SW 1271 (cell line): Measurements from ENCODE around the gene MMRN2.
"Not testable (repeated sequence)": the region's sequence is repeated elsewhere in the genome, so short reads cannot be mapped to it uniquely, and the experiment has no call there.

Experiments used
- DNase-seq, 2 experiments: peaks; one replicate each; lab custom pipeline; 2025; lab: John Stamatoyannopoulos, UW

MMRN2 gene

GRCh38 chr10:86940677-86941076, 16.7 kb downstream of the MMRN2 start:
- DNase-seq = no peak

DNA sequence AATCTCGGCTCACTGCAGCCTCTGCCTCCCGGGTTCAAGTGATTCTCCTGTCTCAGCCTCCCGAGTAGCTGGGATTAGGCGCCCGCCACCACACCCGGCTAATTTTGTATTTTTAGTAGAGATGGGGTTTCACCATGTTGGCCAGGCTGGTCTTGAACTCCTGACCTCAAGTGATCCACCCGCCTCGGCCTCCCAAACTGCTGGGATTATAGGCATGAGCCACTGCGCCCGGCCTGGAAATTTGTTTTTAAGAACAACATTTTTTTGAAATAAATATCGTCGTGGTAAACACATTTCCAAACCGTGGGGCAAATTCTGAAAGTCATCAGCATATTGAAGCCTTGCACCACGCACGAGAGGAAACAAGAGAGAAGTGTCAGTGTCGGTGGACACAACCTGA, 17.3 kb downstream of the MMRN2 start:
- not testable (repeated sequence) for DNase-seq

GRCh38 chr10:86938260-86938659, 19.2 kb downstream of the MMRN2 start:
- no peak for DNase-seq

- no peak for DNase-seq
Measured at GRCh38 chr10:86937502-86938154, 19.8 kb downstream of the MMRN2 start.

DNA sequence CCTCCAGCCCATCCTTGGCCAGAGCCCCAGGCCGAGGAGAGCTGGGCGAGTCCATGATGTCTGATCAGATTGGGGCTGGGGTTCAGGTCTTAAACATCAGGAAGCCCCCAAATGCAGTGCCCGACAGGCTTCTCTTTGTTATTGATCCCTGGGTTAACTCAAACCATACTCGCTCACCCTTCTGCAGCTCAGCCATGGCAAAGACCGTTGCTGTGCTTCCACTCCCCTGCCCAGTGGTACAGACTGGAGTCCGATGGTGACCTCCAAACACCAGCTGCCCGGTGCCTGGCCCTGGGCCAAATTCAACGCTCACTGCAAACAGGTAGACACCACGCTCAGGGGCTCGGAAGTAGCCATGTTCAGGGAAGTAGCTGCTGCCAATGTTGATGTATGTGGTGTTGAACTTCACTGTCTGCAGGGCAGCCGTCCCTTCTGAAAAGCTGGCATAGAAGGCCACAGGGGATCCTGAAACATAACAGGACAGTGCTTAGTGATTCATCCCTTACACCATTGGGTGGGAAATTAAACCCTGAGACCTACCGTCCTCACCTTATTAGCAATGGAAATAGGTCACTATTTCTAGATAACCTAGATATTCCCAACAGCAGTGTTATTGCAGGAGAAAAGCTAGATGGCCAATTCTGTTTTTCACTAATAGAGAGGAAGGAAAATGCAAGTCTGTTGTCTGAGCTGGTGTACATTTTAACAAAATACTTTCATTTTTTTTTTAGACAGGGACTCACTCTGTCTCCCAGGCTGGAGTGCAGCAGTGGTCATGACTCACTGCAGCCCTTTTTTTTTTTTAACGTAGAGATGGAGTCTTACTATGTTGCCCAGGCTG, 20.5 kb downstream of the MMRN2 start:
- DNase-seq = no peak

DNA sequence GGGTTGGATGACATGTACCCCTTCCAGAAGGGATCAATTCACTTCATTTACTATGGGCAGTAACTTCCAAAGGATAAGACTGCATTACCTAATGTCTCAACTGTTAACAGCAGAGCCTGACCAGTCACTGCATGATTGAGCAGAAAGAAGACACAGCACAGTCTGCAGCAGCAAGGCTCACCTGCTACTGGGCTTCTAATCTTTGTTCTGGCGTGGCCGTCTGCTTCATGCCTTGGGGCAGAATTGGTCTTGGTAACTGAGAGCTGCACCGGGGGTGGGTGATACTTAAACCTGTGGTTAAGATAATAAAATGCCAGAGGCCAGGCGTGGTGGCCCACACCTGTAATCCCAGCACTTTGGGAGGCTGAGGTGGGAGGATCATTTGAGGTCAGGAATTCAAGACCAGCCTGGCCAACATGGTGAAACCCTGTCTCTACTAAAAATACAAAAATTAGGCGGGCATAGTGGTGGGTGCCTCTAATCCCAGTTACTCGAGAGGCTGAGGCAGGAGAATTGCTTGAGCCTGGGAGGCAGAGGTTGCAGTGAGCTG, 23.2 kb downstream of the MMRN2 start:
- DNase-seq = not testable (repeated sequence)

DNA sequence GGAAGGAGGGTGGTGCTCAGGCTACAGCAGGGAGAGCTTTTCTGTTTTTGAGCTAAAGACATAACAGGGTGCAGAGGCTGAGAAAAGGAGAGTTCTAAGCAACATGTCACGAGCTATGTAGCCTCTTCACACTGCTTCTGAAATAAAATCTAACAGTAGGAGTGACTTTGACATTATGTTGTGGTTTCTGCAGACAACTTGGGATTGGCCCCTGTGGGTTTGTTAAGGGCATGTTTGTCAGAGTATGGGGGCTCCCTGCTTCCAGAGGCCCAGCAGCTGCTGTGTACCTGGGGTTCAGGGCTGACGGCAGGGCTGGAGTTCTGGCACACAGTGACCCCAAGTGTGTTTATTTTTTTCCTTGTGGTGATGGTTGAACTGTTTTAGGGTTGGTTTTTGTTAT, 24.7 kb downstream of the MMRN2 start:
- DNase-seq = no peak

GRCh38 chr10:86931872-86932271, 25.5 kb downstream of the MMRN2 start:
- DNase-seq = no peak

GRCh38 chr10:86929468-86930380, 27.7 kb downstream of the MMRN2 start:
- DNase-seq = no peak

GRCh38 chr10:86922553-86922961, 34.9 kb downstream of the MMRN2 start:
- no peak for DNase-seq

- no peak for DNase-seq
Measured at GRCh38 chr10:86918022-86918471, 39.4 kb downstream of the MMRN2 start.

- no peak for DNase-seq
Measured at GRCh38 chr10:86914734-86915133, 42.7 kb downstream of the MMRN2 start.

DNA sequence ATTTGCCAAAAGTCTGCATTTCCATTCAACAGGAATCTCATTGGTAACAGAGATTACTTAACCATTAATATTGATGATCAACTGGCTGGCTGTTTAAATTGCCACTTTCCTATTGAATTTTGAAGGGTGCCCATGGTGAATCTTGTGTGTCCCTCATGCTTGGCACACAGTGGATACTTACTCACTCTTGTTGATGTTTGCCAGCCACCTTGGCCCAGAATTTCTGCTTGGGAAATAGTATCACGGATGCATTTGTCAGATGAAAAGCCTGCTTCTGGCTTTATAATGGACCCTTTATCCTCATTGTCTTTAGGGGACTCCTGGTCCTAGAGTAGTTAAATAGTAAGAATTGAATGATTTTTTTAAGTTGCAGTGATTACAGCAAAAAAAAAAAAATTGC, 52.0 kb downstream of the MMRN2 start:
- DNase-seq = no peak

GRCh38 chr10:86904600-86904999, 52.8 kb downstream of the MMRN2 start:
- no peak for DNase-seq

DNA sequence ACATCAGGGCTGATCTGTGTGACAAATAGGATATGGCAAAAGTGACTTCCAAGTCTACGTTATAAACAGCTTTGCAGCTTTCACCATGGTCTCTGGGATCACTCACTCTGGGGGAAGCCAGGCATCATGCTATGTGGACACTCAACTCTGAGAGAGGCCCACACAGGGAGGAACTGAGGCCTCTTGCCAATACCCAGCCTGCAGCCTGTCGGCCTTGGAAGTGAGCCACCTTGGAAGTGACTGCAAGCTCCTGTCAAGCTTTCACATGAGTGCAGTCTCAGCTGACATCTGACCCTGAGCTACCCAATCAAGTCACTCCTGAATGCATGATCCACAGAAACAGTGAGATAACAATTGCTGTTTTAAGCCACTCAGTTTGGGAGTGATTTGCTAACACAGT, 56.5 kb downstream of the MMRN2 start:
- DNase-seq = no peak

GRCh38 chr10:86899670-86900276, 57.6 kb downstream of the MMRN2 start:
- peak in 1 of 2 experiments; percentile 54 for DNase-seq

DNA sequence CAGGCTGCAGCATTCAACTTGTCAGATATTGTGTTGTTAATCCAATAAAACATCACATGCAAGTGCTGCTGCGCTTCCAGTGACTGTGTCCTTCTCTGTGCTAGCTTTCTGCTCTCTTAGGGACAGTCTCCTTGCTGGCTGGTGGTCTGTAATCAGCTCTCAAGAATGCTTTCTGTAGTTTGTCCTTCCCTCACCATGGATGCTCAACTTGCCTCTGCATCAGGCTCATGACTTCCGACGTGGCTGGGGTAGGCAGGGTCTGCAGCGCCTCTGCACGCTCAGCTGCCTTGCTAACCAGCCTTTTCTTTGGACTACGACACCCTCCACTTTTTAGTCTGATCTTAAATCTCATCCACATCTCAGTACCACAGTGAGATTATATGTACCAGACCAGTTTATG, 58.3 kb downstream of the MMRN2 start:
- no peak for DNase-seq

DNA sequence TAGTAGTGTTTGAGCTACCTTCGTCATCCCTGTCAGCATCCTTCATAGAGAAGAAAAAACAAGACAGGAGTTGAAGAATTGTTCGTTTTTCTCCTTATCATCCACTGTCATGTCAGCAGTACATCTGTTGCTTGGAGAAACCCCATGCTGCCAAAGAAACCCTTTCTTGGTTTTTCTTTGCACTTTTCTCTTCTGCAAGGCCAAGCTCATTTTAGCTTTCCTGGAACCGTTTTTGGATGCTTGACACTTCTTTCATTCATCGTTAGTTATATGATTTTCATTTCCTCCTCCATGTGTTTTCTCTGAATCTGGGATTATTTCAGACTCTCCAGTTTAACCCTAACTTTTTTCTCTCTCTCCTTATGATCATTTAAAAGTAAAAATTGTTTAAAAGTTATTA, 58.9 kb downstream of the MMRN2 start:
- DNase-seq = no peak

GRCh38 chr10:86889997-86890396, 67.4 kb downstream of the MMRN2 start:
- DNase-seq = no peak

GRCh38 chr10:86888585-86889381, 68.6 kb downstream of the MMRN2 start:
- peak in 1 of 2 experiments; percentile 20 for DNase-seq
